AG09319 (cell line): ENCODE results near the gene YJEFN3.

Experiments
- DNase-seq: peaks from one replicate; pipeline ENCODE4 v3.0.0-alpha.2; 2010; ENCODE audit warnings: low read depth; ENCODE audit errors: extremely low read depth
- CTCF ChIP-seq: IDR thresholded peaks from 2 replicates; pipeline ENCODE4 v1.5.1; 2011; ENCODE audit warnings: low read depth, mild to moderate bottlenecking, inconsistent platforms, low read length, moderate library complexity

The YJEFN3 gene

GRCh38 chr19:19549804-19550464 lies 21.2 kb downstream of the YJEFN3 start:
- no peak for DNase-seq
- TF ChIP-seq CTCF, result no peak

GRCh38 chr19:19550485-19550929 lies 21.8 kb downstream of the YJEFN3 start:
- no peak for DNase-seq
- no peak for TF ChIP-seq CTCF

- no peak for TF ChIP-seq CTCF
Observed at GRCh38 chr19:19550972-19551852, 22.5 kb downstream of the YJEFN3 start.

DNA sequence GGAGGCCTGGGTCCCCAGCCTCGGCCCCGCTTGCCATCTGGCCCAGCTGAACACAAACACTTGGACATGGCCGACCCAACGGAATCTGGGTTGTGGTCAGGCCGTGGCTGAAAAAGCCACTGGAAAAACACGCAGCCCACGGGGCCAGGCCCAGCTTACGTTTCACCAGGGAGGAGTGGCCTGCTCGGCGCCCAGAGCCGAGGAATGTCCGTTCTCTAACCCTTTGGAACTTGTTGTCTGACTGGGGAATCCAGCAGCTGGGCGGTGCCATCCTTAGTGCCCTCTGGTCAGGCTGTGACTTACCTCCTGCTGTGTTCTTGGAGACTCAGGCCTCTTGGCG lies 23.1 kb downstream of the YJEFN3 start:
- TF ChIP-seq CTCF, result no peak
- no peak for DNase-seq

More at GRCh38 chr19:19550972-19551852, 22.5 kb downstream of the YJEFN3 start:
- no peak for DNase-seq

DNA sequence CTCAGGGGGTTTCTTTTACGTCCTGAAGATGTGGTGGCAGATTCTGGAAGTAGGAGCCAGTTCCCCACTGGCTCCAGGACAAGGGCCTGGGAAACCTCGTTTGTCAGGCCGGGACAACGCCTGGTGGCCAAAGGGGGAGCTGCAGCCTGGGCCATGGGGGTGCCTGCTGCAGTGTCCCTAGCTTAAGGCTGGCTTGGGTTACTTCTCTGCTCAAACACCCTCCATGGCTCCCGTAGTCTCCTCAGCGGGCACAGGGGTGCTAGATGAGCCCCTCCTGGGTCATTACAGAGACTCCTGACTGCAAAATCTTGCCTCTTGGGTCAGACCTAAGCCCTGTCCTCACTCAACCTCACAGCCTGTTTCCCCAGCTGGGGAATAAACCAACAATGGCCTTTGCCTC lies 24.1 kb downstream of the YJEFN3 start:
- TF ChIP-seq CTCF, result peak; percentile 56
- no peak for DNase-seq

DNA sequence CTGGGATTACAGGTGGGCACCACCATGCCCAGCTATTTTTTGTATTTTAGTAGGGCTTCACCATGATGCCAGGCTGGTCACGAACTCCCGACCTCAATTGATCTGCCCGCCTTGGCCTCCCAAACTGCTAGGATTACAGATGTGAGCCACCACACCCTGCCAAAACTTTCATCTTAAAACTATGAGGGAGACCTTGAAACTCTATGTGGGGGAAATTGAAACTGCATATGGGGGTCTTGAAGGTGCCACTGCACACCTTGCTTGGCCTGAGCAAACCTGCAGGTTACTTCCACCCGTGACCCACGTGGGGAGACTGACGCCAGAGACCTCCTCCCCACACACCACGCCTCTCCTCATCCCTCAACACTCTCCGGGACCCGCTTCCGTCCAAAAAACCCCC lies 25.0 kb downstream of the YJEFN3 start:
- DNase-seq, result no peak
- TF ChIP-seq CTCF, result no peak
